ENCODE measurements around the gene MAP3K13.

MAP3K13 gene, protein sequence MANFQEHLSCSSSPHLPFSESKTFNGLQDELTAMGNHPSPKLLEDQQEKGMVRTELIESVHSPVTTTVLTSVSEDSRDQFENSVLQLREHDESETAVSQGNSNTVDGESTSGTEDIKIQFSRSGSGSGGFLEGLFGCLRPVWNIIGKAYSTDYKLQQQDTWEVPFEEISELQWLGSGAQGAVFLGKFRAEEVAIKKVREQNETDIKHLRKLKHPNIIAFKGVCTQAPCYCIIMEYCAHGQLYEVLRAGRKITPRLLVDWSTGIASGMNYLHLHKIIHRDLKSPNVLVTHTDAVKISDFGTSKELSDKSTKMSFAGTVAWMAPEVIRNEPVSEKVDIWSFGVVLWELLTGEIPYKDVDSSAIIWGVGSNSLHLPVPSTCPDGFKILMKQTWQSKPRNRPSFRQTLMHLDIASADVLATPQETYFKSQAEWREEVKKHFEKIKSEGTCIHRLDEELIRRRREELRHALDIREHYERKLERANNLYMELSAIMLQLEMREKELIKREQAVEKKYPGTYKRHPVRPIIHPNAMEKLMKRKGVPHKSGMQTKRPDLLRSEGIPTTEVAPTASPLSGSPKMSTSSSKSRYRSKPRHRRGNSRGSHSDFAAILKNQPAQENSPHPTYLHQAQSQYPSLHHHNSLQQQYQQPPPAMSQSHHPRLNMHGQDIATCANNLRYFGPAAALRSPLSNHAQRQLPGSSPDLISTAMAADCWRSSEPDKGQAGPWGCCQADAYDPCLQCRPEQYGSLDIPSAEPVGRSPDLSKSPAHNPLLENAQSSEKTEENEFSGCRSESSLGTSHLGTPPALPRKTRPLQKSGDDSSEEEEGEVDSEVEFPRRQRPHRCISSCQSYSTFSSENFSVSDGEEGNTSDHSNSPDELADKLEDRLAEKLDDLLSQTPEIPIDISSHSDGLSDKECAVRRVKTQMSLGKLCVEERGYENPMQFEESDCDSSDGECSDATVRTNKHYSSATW

GRCh38 chr3:185362850-185363661 is at the start of gene MAP3K13:
Gene MAP3K13 (plus strand): TSS chr3:185363136. CDS start chr3:185428582, 65,446 bp downstream.
- DNase-seq = peak; percentile 89

- no peak for DNase-seq
These were observed 49.2 kb upstream of the MAP3K13 start for GRCh38 chr3:185313693-185314246.

DNA sequence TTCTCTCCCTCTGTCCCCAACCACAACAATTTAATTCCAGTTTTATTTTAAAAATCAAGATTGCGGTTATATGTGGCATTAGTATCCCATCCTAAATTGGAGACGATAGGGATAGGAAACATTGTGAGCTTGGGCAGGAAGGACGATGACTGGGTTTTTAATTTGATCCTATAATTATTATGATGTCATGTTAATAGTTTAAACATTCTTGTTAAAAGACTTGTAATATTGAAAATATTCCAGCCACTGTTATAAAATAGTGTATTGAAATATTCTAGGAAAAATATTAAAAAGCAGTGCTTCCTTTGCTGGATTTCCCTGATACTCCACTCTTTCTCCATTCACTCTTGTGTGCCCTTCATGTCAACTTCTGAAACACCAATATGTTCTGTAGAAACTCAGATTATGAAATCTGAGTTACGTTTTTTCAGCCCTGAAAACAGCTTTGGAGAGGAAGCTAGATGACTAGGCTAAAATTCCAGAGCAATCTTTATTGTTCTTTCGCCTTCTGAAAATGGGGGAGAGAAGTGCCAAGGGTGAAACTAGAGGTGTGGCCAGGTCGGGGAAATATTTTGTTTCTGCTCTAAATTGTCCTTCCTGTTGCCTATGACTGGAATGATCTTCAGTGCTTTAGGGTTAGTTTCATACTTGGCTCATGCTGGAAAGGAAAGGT is 46.1 kb upstream of the MAP3K13 start:
- DNase-seq = peak; percentile 97

DNA sequence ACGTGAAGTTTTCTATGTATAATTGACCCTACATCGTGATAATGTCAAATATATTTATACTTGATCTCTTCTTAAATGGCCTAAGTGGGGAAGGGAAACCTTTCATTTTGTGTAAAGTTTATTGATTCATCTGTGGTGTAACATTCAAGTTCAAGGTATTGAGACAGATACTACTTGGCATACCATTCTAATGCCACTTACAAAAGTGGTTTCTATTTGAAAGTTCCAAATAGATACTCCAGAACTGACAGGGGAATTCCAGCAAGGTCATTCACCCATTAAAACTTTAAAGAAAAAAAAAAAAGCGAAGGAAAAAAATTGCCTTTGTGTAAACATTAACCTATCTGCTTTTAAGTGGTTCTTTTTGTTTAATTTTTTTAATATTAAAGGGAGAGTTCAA is 45.3 kb upstream of the MAP3K13 start:
- DNase-seq = peak; percentile 81

GRCh38 chr3:185318141-185318540 is 44.8 kb upstream of the MAP3K13 start:
- DNase-seq = no peak

DNA sequence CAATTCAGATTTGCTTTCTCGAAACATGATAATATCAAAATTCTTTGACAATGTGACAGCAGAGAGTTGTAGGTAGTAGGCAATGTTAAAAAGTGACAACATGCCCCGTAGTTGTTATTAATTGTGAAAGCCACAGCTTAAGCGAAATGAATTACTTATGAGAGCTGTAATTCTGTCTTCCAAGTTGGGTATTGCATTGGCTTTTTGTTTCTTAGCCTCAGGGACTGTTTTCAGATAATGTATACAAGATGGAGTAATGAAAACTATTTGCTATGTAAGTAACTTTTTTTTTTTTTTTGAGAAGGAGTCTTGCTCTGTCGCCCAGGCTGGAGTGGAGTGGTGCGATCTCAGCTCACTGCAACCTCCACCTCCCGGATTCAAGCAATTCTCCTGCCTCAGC is 43.1 kb upstream of the MAP3K13 start:
- no peak for DNase-seq

- DNase-seq = no peak
These were observed 42.0 kb upstream of the MAP3K13 start for GRCh38 chr3:185320949-185321348.

DNA sequence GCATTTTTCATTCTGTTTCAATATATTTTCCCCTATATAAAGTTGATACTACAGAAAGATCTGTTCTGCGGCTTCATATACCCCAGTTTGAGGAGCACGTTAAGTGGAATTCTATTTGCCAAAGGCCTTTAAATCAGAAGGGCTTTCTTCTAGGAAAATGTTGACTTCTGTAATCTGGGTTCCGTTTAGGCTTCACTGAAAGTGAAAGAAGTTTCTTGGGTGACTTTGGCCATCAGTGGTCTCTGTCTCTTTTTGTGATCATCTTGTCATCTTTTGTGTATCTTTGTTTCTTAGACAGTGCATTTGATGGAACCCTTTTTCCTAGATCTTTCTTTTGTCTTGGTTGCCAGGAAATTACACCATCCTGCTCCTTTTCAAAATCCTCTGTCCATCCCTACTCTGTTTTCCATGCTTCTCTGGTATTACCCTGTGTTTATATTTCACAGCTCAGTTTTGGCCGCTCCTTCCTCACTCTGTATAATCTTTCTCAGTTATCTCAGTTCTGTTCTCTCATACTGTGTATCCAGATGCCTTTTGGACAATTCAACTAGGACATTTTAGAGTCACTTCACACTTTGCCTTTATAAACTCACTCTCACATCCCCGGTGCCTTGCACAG is 40.7 kb upstream of the MAP3K13 start:
- DNase-seq = peak; percentile 61

- no peak for DNase-seq
These were observed 36.8 kb upstream of the MAP3K13 start for GRCh38 chr3:185325946-185326791.

DNA sequence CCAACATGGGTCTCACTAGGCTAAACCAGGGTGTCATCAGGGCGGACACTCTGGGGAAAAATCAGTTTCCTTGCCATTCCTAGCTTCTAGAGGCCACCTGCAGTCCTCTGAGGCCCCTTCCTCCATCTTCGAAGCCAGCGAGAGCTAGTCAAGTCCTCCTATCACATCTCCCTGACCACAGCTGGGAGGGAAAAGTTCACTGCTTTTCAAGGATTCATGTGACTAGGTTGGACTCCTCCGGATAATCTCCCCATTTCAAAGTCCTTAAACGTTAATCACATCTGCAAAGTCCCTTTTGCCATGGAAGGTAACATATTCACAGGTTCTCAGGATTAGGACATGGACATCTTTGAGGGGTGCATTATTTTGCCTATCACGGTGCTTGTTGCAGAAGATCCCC is 35.9 kb upstream of the MAP3K13 start:
- no peak for DNase-seq

DNA sequence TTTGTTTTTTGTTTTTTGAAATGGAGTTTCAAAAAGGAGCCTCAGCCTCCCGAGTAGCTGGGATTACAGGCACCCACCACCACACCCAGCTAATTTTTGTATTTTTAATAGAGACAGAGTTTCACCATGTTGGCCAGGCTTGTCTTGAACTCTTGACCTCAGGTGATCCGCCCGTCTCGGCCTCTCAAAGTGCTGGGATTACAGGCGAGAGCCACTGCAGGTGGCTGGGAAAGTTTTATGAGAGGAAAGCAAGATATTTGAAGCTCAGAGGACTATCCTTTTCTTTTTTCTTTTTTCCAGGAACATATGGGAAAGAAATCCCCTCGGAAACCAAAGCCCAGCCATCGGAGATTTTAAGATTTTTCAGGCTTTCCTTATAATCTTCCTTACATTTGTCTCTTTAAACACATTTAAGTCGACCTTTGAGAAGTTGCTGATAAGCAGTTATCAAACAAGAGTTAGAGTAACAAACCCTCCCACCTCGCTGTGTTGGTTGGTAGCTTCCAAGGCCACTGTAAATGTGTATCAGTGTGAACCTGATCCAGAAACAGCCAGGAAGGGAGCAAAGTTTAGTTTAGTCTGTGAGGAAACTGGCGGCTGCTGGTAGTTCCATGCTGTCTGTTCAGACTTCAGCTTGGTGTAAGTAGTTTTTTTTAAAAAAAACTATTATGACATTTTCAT is 34.5 kb upstream of the MAP3K13 start:
- DNase-seq = no peak

- DNase-seq = peak; percentile 74
These were observed 32.7 kb upstream of the MAP3K13 start for GRCh38 chr3:185330238-185330637.

DNA sequence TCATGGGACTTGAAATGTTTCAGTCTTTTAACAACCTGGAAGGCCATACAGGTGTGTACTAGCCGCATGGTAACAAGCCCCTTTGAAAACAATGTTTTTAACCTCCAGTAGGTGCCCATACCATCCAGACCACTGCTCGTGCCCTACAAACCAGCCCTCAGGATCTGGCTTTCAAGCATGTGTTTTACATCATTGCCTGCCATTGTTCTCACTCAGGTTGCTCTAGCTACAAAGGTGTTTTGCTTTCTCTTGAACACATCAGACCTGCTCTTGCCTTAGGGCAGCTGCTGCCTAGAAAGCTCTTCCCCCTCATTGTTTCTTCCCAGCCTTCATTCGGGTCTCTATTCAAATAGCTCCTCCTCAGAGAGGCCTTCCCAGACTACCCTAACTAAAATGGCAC is 32.3 kb upstream of the MAP3K13 start:
- DNase-seq = no peak

DNA sequence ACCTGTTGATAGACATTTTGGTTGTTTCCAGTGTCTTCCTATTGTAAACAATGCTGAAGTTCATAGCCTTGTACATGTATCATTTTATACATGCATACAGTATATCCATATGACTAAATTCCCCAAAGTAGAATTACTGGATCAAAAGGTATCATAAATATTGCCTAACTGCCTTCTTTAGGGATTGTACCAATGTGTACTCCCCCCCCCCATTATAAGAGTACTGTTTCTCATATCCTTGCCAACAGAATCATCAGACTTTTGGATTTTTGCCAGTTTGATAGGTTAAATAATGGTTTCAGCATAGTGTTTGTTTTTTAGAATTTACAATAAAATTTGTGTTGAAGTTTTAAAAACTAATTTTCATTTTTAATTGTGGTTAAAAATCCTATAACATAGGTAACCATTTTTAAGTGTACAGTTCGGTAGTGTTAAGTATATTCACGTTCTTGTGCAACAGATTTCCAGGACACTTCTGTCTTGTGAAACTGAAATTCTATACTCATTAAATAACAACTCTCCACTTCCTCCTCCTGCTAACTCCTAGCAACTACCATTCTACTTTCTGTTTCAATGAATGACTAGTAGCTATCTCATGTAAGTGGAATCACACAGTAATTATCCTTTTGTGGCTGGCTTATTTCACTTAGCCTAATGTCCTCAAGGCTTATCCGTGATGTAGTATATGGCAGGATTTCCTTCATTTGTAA is 30.8 kb upstream of the MAP3K13 start:
- peak; percentile 95 for DNase-seq

- DNase-seq = no peak
These were observed 27.1 kb upstream of the MAP3K13 start for GRCh38 chr3:185335799-185336198.

- no peak for DNase-seq
These were observed 25.6 kb upstream of the MAP3K13 start for GRCh38 chr3:185337231-185337816.

DNA sequence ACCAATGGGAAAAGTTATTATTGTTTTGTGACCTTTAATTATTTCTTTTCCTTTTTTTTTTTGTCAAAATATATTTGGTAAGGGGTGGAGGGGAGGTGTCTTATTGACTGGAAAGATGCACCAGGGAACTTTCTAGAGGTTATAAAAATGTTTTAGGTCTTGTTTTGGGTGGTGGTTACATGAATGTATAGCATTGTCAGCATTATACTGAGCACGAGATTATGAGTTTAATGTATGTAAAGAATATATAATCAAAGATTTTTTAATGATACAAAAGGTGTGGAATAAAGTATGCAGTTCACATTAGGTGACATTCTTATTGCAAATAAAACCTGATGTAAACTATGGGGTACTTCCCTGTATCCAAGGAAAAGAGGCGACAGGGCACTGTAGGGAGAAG is 23.0 kb upstream of the MAP3K13 start:
- DNase-seq = no peak

- DNase-seq = peak; percentile 67
These were observed 22.2 kb upstream of the MAP3K13 start for GRCh38 chr3:185340751-185341150.
